Gastrocnemius medialis (tissue), 4 donors: ENCODE measurements around the gene CTAGE4.

Experiments
- POLR2A ChIP-seq, 2 donors: fragments of 450-650 bp; IDR thresholded peaks; one replicate each; pipeline ENCODE4 v1.6.1; 2017; ENCODE audit warnings: antibody characterized with exemption in 2 of 2, mild to moderate bottlenecking in 2 of 2, moderate library complexity in 2 of 2
- TF ChIP-seq, protein P1 (sequence below), 5 experiments: fragments of 450-650 bp in 3 of 5; fragments of 200-600 bp in 2 of 5; sonication (generic) in 2 of 5; IDR thresholded peaks in 4 of 5; conservative IDR thresholded peaks in 1 of 5; 1 replicate in 4 of 5; 2 replicates in 1 of 5; pipeline ENCODE4 v1.5.1; 2016 to 2019; ENCODE audit warnings: antibody characterized with exemption in 5 of 5, mild to moderate bottlenecking in 3 of 5, moderate library complexity in 3 of 5

DNA sequence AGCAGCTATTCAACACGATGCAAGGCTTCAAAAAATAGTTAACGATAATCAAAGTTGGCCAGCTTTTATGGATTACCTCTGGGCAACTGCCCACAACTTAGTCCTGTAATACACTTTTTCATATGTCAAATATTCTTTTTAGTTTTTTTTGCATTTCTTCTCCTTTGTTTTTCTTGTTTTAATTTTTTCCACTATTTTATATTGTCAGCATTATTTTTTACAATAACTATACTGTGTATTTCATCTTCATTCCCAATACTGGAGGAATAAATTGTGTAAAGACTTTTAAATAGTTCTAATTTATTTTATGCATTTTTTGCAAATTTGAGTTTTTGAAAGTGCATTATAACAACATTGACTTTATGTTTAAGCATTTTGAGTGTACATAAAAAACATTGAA lies 18.5 kb upstream of the CTAGE4 start:
- TF ChIP-seq, protein P1, sequence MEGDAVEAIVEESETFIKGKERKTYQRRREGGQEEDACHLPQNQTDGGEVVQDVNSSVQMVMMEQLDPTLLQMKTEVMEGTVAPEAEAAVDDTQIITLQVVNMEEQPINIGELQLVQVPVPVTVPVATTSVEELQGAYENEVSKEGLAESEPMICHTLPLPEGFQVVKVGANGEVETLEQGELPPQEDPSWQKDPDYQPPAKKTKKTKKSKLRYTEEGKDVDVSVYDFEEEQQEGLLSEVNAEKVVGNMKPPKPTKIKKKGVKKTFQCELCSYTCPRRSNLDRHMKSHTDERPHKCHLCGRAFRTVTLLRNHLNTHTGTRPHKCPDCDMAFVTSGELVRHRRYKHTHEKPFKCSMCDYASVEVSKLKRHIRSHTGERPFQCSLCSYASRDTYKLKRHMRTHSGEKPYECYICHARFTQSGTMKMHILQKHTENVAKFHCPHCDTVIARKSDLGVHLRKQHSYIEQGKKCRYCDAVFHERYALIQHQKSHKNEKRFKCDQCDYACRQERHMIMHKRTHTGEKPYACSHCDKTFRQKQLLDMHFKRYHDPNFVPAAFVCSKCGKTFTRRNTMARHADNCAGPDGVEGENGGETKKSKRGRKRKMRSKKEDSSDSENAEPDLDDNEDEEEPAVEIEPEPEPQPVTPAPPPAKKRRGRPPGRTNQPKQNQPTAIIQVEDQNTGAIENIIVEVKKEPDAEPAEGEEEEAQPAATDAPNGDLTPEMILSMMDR (IDR thresholded peaks at IDR 0.05 in 4 of 5, conservative IDR thresholded peaks at IDR 0.05 in 1 of 5): no peak
- no peak for TF ChIP-seq POLR2A (IDR thresholded peaks at IDR 0.05)
